ENCODE results near the gene USP3.
"Not testable (repeated sequence)": the region's sequence is repeated elsewhere in the genome, so short reads cannot be mapped to it uniquely, and the experiment has no call there.

Gene USP3

GRCh38 chr15:63620760-63621159 is 116.4 kb downstream of the USP3 start:
- not testable (repeated sequence) for DNase-seq

DNA sequence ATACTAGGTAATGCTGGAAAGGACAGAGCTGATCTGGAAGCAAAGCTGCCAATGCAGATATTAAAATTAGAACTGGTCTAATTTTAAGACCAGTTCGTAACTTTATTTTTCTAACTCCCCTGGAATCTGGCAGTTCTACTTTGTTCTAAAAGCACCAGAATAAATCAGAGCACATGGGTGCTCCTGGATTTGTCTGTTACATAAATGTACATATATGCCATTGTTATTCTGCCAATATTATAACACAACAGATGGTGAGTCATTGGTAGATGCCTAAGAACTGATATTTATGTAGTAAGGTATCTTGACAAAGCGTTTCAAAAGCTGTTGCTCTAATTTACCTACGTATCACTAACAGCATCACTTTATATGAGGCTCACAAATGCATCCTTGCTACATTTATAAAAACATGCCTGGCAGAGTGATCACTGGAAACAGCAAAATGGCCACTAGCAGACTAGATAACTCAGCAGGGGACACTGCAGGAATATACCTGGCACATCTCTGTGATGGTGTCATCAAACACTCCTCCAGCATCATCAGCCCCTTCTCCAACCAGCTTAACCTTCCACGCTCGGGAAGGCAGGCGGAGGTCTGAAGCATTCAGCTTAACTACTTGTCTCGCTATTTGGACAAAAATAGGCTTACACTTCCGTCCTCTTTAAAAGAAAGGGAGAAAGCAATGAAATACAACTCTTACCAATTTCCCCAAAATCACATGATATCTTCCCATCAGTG is 119.0 kb downstream of the USP3 start:
- DNase-seq = no peak

DNA sequence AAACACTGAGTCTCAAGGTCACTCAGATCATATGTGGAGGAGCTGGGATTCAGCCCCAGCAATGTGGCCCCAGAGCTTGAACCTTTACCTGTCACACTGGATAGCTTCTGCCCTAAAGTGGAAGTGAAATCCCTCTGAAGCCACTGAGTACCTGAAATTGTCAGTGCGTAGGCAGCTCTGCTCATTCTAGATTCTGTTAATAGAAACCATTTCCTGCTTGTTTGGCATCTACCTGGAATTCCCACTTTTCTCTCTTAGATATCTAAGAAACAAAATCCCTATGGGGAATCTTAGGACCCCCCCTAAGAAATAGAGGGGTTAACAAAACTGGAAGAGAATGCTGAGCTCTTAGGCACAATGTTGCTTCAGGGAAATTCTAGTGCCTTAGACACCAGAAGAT is 122.6 kb downstream of the USP3 start:
- no peak for DNase-seq

DNA sequence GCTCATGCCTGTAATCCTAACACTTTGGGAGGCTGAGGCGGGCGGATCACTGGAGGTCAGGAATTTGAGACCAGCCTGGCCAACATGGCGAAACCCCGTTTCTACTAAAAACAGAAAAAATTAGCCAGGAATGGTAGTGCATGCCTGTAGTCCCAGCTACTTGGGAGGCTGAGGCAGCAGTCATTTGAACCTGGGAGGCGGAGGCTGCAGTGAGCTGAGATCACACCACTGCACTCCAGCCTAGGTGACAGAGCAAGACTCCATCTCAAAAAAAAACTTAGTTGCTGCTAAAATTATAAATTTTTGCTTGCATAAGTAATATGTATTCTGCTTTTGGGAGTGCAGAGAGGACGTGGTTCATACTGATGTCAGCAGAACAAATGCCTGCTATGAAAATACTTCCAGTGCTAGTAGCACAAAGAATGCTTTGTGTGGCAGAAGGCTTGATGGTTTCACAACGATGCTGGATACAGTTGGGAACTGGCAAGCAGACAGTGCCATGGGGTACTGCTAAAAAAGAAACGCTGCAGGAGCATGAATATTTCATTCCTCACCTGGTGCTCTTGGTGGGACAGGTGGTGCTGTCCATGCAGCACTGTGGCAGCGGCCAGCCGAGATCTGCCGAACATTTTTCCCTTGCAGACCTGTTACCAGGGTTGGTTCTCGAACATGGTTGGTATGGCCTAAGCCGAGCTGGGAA is 123.9 kb downstream of the USP3 start:
- DNase-seq = no peak

- no peak for DNase-seq
Measured at GRCh38 chr15:63630036-63630751, 125.8 kb downstream of the USP3 start.

DNA sequence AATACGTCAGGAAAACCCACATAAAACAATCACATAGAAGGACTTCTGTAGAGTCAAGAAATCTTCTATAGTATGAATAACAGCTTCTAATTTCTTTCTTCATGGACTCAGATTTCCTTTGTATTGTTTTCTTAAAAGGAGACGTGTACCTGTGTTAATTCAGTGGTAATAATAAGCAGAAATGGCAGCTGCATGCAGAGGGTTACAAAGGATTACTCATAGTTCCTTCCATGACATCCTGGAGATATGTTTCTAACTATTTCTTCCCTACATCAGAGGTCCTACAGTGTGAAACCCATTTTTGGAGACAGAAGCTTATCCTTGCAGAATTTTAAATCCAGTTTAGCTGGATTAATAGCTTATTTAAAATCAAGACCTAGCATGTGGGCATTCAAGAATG is 128.9 kb downstream of the USP3 start:
- DNase-seq = no peak

- no peak for DNase-seq
Measured at GRCh38 chr15:63634154-63634553, 129.8 kb downstream of the USP3 start.

DNA sequence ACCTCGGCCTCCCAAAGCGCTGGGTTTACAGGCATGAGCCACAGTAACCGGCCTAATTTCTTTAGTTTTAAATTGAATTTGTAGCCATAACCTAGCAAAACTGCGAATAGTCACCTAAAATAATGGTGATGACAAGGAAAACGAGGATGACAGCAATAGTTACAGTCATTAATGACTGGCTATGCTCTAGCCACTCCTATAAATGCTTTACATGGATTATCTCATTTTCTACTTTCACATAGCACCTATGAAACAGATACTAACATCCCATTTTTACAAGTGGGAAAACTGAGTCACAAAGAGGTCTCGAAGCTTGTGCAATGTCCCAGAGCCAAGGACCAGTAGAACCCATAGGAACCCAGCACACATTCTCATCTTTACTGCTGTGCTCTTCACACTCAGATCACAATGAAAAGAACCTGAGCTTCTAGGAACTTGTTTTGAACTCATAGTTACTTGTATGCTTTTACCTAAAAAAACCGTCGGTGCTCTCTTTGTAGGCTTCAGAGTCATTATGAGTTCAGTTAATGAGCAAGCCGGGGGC is 132.2 kb downstream of the USP3 start:
- no peak for DNase-seq

- DNase-seq = no peak
Measured at GRCh38 chr15:63638839-63639238, 134.4 kb downstream of the USP3 start.

DNA sequence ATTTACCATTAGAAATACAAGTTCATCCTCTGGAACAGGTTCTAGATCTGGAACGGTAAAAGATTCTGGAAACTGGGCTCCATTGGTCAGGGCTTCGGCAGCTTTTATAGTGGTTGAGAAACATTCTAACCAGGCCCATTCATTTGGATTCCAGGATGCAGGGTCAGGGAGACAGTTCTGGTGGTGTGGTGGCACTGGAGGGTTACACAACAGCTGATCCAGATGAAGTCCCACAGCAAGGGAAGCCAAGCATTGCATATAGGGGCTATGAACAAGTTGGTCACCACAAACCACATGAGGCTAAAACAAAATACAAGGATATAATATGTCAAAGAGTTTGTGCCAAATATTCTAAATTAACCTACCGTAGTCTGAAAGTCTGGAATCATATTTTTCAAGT is 135.8 kb downstream of the USP3 start:
- DNase-seq = no peak
